H9 (cell line): ENCODE measurements around the gene GALC. TPM values are rescaled to one million over a fixed set of nuclear protein-coding genes. Genes with fewer than 3 reads are reported as not detected.

Experiments
- DNase-seq: peaks from one replicate; pipeline ENCODE4 v3.0.0-alpha.2; 2017
- H2AFZ ChIP-seq: one replicate; pipeline ENCODE4 v1.6.1; 2013; ENCODE audit warnings: mild to moderate bottlenecking, low read length, control low read depth, moderate library complexity
- H2AK5ac ChIP-seq: 2 replicates; pipeline ENCODE4 v1.6.1; 2013; ENCODE audit warnings: low read length, control low read depth, mixed read lengths; ENCODE audit not compliant: insufficient read length
- H2BK120ac ChIP-seq: one replicate; pipeline ENCODE4 v1.6.1; 2013; ENCODE audit warnings: low read depth, mild to moderate bottlenecking, low read length, control low read depth, inconsistent platforms; ENCODE audit not compliant: poor library complexity, severe bottlenecking
- H2BK12ac ChIP-seq: 2 replicates; pipeline ENCODE4 v1.6.1; 2013; ENCODE audit warnings: low read length, control low read depth, mixed read lengths, low read depth; ENCODE audit not compliant: insufficient read length
- H2BK15ac ChIP-seq: 2 replicates; pipeline ENCODE4 v1.6.1; 2013; ENCODE audit warnings: low read depth, low read length, control low read depth
- H2BK20ac ChIP-seq: one replicate; pipeline ENCODE4 v1.6.1; 2013; ENCODE audit warnings: low read depth, mild to moderate bottlenecking, low read length, control low read depth, inconsistent platforms; ENCODE audit not compliant: poor library complexity, severe bottlenecking
- H2BK5ac ChIP-seq: 2 replicates; pipeline ENCODE4 v1.6.1; 2013; ENCODE audit warnings: low read length, control low read depth, mixed read lengths; ENCODE audit not compliant: insufficient read length
- H3K14ac ChIP-seq: 2 replicates; pipeline ENCODE4 v1.6.1; 2013; ENCODE audit warnings: low read length, control low read depth; ENCODE audit not compliant: insufficient read depth
- H3K18ac ChIP-seq: 2 replicates; pipeline ENCODE4 v1.6.1; 2013; ENCODE audit warnings: low read depth, mild to moderate bottlenecking, mixed read lengths, low read length, control low read depth; ENCODE audit not compliant: insufficient read length
- H3K23ac ChIP-seq: 2 replicates; pipeline ENCODE4 v1.6.1; 2013; ENCODE audit warnings: low read length, control low read depth, mixed read lengths, low read depth; ENCODE audit not compliant: insufficient read length
- H3K23me2 ChIP-seq: 2 replicates; pipeline ENCODE4 v1.6.1; 2013; ENCODE audit warnings: low read depth, mild to moderate bottlenecking, mixed read lengths, low read length, control low read depth; ENCODE audit not compliant: insufficient read length, poor library complexity, severe bottlenecking
- H3K27ac ChIP-seq: 2 replicates; pipeline ENCODE4 v1.5.1; 2013; ENCODE audit warnings: low read length, control low read depth, mixed read lengths, low read depth; ENCODE audit not compliant: insufficient read length
- H3K27me3 ChIP-seq: 2 replicates; pipeline ENCODE4 v1.6.1; 2013; ENCODE audit warnings: low read length, control low read depth, inconsistent platforms; ENCODE audit not compliant: insufficient read depth
- H3K4ac ChIP-seq: 2 replicates; pipeline ENCODE4 v1.6.1; 2013; ENCODE audit warnings: low read depth, mild to moderate bottlenecking, control low read depth, inconsistent platforms, low read length, moderate library complexity
- H3K4me1 ChIP-seq: 2 replicates; pipeline ENCODE4 v1.6.1; 2013; ENCODE audit warnings: low read length, control low read depth, inconsistent platforms; ENCODE audit not compliant: insufficient read depth
- H3K4me2 ChIP-seq: 2 replicates; pipeline ENCODE4 v1.6.1; 2013; ENCODE audit warnings: low read length, control low read depth, mixed read lengths; ENCODE audit not compliant: insufficient read length, insufficient read depth
- H3K56ac ChIP-seq: 2 replicates; pipeline ENCODE4 v1.6.1; 2013; ENCODE audit warnings: low read depth, mild to moderate bottlenecking, mixed read lengths, low read length, control low read depth; ENCODE audit not compliant: insufficient read length
- H3K79me1 ChIP-seq: 2 replicates; pipeline ENCODE4 v1.6.1; 2013; ENCODE audit warnings: low read depth, mild to moderate bottlenecking, moderate library complexity, low read length, control low read depth, inconsistent platforms; ENCODE audit not compliant: insufficient read depth, poor library complexity, severe bottlenecking
- H3K79me2 ChIP-seq: 2 replicates; pipeline ENCODE4 v1.6.1; 2013; ENCODE audit warnings: low read length, control low read depth, inconsistent platforms; ENCODE audit not compliant: insufficient read depth
- H3K9ac ChIP-seq: 2 replicates; pipeline ENCODE4 v1.6.1; 2013; ENCODE audit warnings: low read length, control low read depth, mixed read lengths; ENCODE audit not compliant: insufficient read length; ENCODE audit errors: extremely low read depth
- H3K9me3 ChIP-seq: one replicate; pipeline ENCODE4 v1.6.1; 2013; ENCODE audit warnings: low read depth, low read length, inconsistent platforms; ENCODE audit not compliant: control insufficient read depth
- H3T11ph ChIP-seq: one replicate; pipeline ENCODE4 v1.6.1; 2013; ENCODE audit warnings: mild to moderate bottlenecking, low read length, control low read depth, inconsistent platforms
- H4K20me1 ChIP-seq: one replicate; pipeline ENCODE4 v1.6.1; 2013; ENCODE audit not compliant: control insufficient read depth, insufficient read length, insufficient read depth
- H4K5ac ChIP-seq: 2 replicates; pipeline ENCODE4 v1.6.1; 2013; ENCODE audit warnings: low read depth, mild to moderate bottlenecking, mixed read lengths, low read length, control low read depth; ENCODE audit not compliant: insufficient read length
- H4K8ac ChIP-seq: replicated peaks from 2 replicates; pipeline ENCODE4 v1.6.1; 2013; ENCODE audit warnings: low read length, control low read depth, mixed read lengths, low read depth; ENCODE audit not compliant: insufficient read length
- H4K91ac ChIP-seq: 2 replicates; pipeline ENCODE4 v1.6.1; 2013; ENCODE audit warnings: low read depth, mild to moderate bottlenecking, moderate library complexity, mixed read lengths, low read length, control low read depth; ENCODE audit not compliant: insufficient read length
- H3K27ac Mint-ChIP-seq, 3 experiments: 2 replicates in 2 of 3; 3 replicates in 1 of 3; pipeline ENCODE4 v1.8.0; 2020 to 2021; ENCODE audit warnings: mixed read lengths in 3 of 3, mild to moderate bottlenecking in 1 of 3, moderate library complexity in 1 of 3
- H3K27me3 Mint-ChIP-seq: 2 replicates; pipeline ENCODE4 v1.8.0; 2021; ENCODE audit warnings: low read depth, mild to moderate bottlenecking, moderate library complexity, mixed read lengths
- H3K36me3 Mint-ChIP-seq, 3 experiments: 2 replicates in 2 of 3; 3 replicates in 1 of 3; pipeline ENCODE4 v1.8.0; 2020 to 2021; ENCODE audit warnings: low read depth in 3 of 3, mixed read lengths in 3 of 3; ENCODE audit not compliant: insufficient read depth in 1 of 3
- H3K4me1 Mint-ChIP-seq, 2 experiments: 2 replicates each; pipeline ENCODE4 v1.8.0; 2020; ENCODE audit warnings: mixed read lengths in 2 of 2
- H3K4me3 Mint-ChIP-seq, 2 experiments: 2 replicates in 1 of 2; 3 replicates in 1 of 2; pipeline ENCODE4 v1.8.0; 2020 to 2021; ENCODE audit warnings: mild to moderate bottlenecking in 2 of 2, mixed read lengths in 2 of 2, moderate library complexity in 1 of 2
- H3K9me3 Mint-ChIP-seq, 2 experiments: 2 replicates in 1 of 2; 3 replicates in 1 of 2; pipeline ENCODE4 v1.8.0; 2020; ENCODE audit warnings: mild to moderate bottlenecking in 2 of 2, mixed read lengths in 2 of 2, moderate library complexity in 1 of 2
- CTCF ChIP-seq: fragments of 200-600 bp; sonication (generic); conservative IDR thresholded peaks from 3 replicates; pipeline ENCODE4 v1.8.0; 2021; ENCODE audit warnings: antibody characterized with exemption, mild to moderate bottlenecking
- WGBS: extraction: QIAGEN DNeasy Blood & Tissue Kit; methylation state at CpG from one replicate; pipeline ENCODE4 v1.1.7; 2013; ENCODE audit warnings: missing lambda C conversion rate, low lambda C conversion rate, mixed read lengths; ENCODE audit not compliant: insufficient read length; ENCODE audit errors: extremely low coverage; 5-methylcytosine and 5-hydroxymethylcytosine counted together
- total RNA-seq: library from RNA; stranded (reverse); gene quantifications from 2 replicates; pipeline ENCODE4 v1.2.1, GENCODE V29; 2021

Gene GALC
- total RNA-seq, 1 experiment from 2014 or later: 12.4 TPM

GRCh38 chr14:88040146-88040545 lies 47.2 kb upstream of the GALC start:
- no peak overlapping the region for H3K56ac ChIP-seq
- H4K20me1 ChIP-seq: no peaks in the 10 kb centered on the region
- H3K27me3 ChIP-seq: no peaks in the 10 kb centered on the region
- H3K79me2 ChIP-seq: no peaks in the 10 kb centered on the region
- H3K23ac ChIP-seq: no peak overlapping the region
- H2BK20ac ChIP-seq: no peak overlapping the region
- H3K23me2 ChIP-seq: no peaks in the 10 kb centered on the region
- H3K14ac ChIP-seq: no peak overlapping the region
- peaks cover 18% of the 10 kb centered on the region in 2 experiments for H3K4me1 Mint-ChIP-seq
- H3T11ph ChIP-seq: no peak overlapping the region
- H3K36me3 Mint-ChIP-seq: no peaks in the 10 kb centered on the region
- no peak overlapping the region for H4K5ac ChIP-seq
- H3K4me3 Mint-ChIP-seq: no peak overlapping the region
- no peak overlapping the region for H2BK5ac ChIP-seq
- no peak overlapping the region for H3K18ac ChIP-seq
- H3K4ac ChIP-seq: no peak overlapping the region
- no peak overlapping the region for H3K4me2 ChIP-seq
- DNase-seq: no peak
- no peaks in the 10 kb centered on the region for H3K27me3 Mint-ChIP-seq
- H3K9me3 Mint-ChIP-seq: no peaks in the 10 kb centered on the region
- H3K9ac ChIP-seq: no peak overlapping the region
- no peaks in the 10 kb centered on the region for H3K9me3 ChIP-seq
- no peak overlapping the region for H2AFZ ChIP-seq
- H3K79me1 ChIP-seq: no peaks in the 10 kb centered on the region
- no peak overlapping the region for H3K27ac ChIP-seq
- H3K27ac Mint-ChIP-seq: no peak overlapping the region
- no peak overlapping the region for H2AK5ac ChIP-seq
- no peak overlapping the region for H4K8ac ChIP-seq
- H2BK12ac ChIP-seq: no peak overlapping the region
- WGBS: no CpG with 5 or more reads among the region's 1 CpG
- no peak overlapping the region for H2BK15ac ChIP-seq
- no peak overlapping the region for H2BK120ac ChIP-seq
- TF ChIP-seq CTCF: no peak
- peaks cover 4% of the 10 kb centered on the region; the same call in 1 of the 2 replicates for H3K4me1 ChIP-seq
- H4K91ac ChIP-seq: no peak overlapping the region
